ENCODE results near the gene SLC44A5.
"Not testable (repeated sequence)": the region's sequence is repeated elsewhere in the genome, so short reads cannot be mapped to it uniquely, and the experiment has no call there.

Gene SLC44A5

DNA sequence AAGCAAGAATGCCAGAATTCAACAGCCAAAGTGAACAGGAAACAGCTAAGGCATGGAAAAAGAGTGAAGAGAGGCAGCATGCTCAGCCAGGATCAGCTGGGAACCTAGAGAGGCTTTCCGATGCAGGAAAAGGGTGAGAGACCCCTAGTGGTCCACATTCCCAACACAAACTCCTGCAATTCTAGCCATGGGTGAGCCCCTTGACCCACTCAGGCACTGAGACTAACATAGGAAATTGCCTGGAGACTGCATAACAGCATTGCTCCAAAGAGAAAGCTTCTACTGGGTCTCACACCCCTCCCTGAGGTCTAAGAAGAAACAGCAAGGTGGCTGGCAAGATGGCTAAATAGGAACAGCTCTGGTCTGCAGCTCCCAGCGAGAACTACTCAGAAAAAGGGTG lies 353.5 kb downstream of the SLC44A5 start:
- Histone ChIP-seq H2AFZ (ENCODE audit: low read length) (peak overlapping the region; percentile 21), H3K4me3 (ENCODE audit: low read length in 2 of 2) (no peak overlapping the region), H2BK15ac (ENCODE audit: low read length) (no peak overlapping the region), H3K4me1 (ENCODE audit: control insufficient read depth in 2 of 2, insufficient read depth in 1 of 2, low read depth in 1 of 2, low read length in 2 of 2) (no peaks in the 10 kb centered on the region), H3K14ac (ENCODE audit: low read length) (no peak overlapping the region), H4K91ac (ENCODE audit: low read depth, low read length, poor library complexity) (no peak overlapping the region), H3K23ac (ENCODE audit: low read depth, low read length, poor library complexity) (no peak overlapping the region), H3K4ac (ENCODE audit: low read length) (no peak overlapping the region), H3K9ac (ENCODE audit: low read depth, low read length, poor library complexity) (no peak overlapping the region), H3K4me2 (ENCODE audit: insufficient read depth, low read length, poor library complexity, severe bottlenecking) (no peak overlapping the region), H2BK120ac (ENCODE audit: low read depth, low read length) (no peak overlapping the region), H2AK5ac (ENCODE audit: low read depth, low read length) (no peak overlapping the region), H3K27me3 (ENCODE audit: control insufficient read depth in 3 of 3, insufficient read depth in 3 of 3, low read depth in 1 of 3, low read length in 3 of 3) (no peaks in the 10 kb centered on the region), H3K36me3 (replicated peaks in 1 of 2; ENCODE audit: control insufficient read depth in 2 of 2, insufficient read depth in 2 of 2, low read length in 2 of 2) (no peaks in the 10 kb centered on the region), H2BK12ac (ENCODE audit: low read length) (no peak overlapping the region), H4K8ac (ENCODE audit: low read depth, low read length) (no peak overlapping the region), H2BK5ac (ENCODE audit: low read length) (no peak overlapping the region), H3K79me1 (ENCODE audit: low read depth, low read length) (no peaks in the 10 kb centered on the region), H3K18ac (ENCODE audit: low read length) (no peak overlapping the region), H3K27ac (replicated peaks; ENCODE audit: low read length) (no peak overlapping the region), H3K9me3 (replicated peaks in 1 of 2; ENCODE audit: control insufficient read depth in 2 of 2, insufficient read depth in 1 of 2, low read depth in 1 of 2, low read length in 2 of 2) (no peaks in the 10 kb centered on the region)
- DNase-seq (ENCODE audit: low spot score): no peak
- WGBS, 2 donors (ENCODE audit: extremely low coverage in 2 of 2, insufficient read length in 2 of 2, insufficient replicate concordance in 1 of 2): no CpG with 5 or more reads among the region's 2 CpGs

DNA sequence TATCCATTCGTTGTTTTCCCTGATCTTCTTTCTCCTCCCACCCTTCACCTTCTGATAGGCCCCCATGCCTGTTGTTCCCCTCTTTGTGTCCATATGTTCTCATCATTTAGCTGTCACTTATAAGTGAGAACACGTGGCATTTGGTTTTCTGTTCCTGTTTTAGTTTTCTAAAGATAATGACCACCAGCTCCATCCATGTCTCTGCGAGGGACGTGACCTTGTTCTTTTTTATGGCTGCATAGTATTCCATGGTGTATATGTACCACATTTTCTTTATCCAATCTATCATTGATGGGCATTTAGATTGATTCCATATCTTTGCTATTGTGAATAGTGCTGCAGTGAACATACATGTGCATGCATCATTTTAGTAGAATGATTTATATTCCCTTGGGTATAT lies 360.8 kb downstream of the SLC44A5 start:
- not testable (repeated sequence) for H2AK5ac ChIP-seq (ENCODE audit: low read depth, low read length); H3K4me2 ChIP-seq (ENCODE audit: insufficient read depth, low read length, poor library complexity, severe bottlenecking); H3K27me3 ChIP-seq (ENCODE audit: control insufficient read depth in 3 of 3, insufficient read depth in 3 of 3, low read depth in 1 of 3, low read length in 3 of 3); H3K4ac ChIP-seq (ENCODE audit: low read length); H2AFZ ChIP-seq (ENCODE audit: low read length); H3K4me3 ChIP-seq (ENCODE audit: low read length in 2 of 2); H3K4me1 ChIP-seq (ENCODE audit: control insufficient read depth in 2 of 2, insufficient read depth in 1 of 2, low read depth in 1 of 2, low read length in 2 of 2); H3K18ac ChIP-seq (ENCODE audit: low read length); H3K9ac ChIP-seq (ENCODE audit: low read depth, low read length, poor library complexity); H3K23ac ChIP-seq (ENCODE audit: low read depth, low read length, poor library complexity); H3K9me3 ChIP-seq (replicated peaks in 1 of 2; ENCODE audit: control insufficient read depth in 2 of 2, insufficient read depth in 1 of 2, low read depth in 1 of 2, low read length in 2 of 2); H4K91ac ChIP-seq (ENCODE audit: low read depth, low read length, poor library complexity); H4K8ac ChIP-seq (ENCODE audit: low read depth, low read length); DNase-seq (ENCODE audit: low spot score); H3K79me1 ChIP-seq (ENCODE audit: low read depth, low read length); H2BK12ac ChIP-seq (ENCODE audit: low read length); H2BK5ac ChIP-seq (ENCODE audit: low read length); H3K14ac ChIP-seq (ENCODE audit: low read length); H3K27ac ChIP-seq (replicated peaks; ENCODE audit: low read length); H3K36me3 ChIP-seq (replicated peaks in 1 of 2; ENCODE audit: control insufficient read depth in 2 of 2, insufficient read depth in 2 of 2, low read length in 2 of 2); H2BK15ac ChIP-seq (ENCODE audit: low read length); H2BK120ac ChIP-seq (ENCODE audit: low read depth, low read length)
- no CpG with 5 or more reads among the region's 4 CpGs for WGBS, 2 donors (ENCODE audit: extremely low coverage in 2 of 2, insufficient read length in 2 of 2, insufficient replicate concordance in 1 of 2)

DNA sequence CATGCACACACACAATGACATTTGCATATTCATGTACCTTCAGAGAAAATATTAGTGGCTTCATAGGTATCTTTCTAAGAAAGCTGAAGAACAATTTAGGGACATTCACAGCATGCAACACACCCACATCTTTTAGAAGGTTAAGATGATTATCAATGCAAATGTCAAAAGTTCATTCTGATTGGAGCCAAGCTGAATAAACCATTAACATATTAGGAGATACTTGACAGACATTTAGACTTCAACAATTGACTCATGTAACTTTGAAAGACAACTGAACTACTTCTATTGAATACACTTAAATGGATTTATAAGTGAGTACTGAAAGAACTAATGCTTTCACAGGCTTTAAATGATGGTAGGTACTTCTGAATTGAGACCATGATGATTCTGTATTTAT lies 365.7 kb downstream of the SLC44A5 start:
- H4K8ac ChIP-seq (ENCODE audit: low read depth, low read length): no peak overlapping the region
- no peaks in the 10 kb centered on the region for H3K79me1 ChIP-seq (ENCODE audit: low read depth, low read length)
- no peaks in the 10 kb centered on the region for H3K27me3 ChIP-seq (ENCODE audit: control insufficient read depth in 3 of 3, insufficient read depth in 3 of 3, low read depth in 1 of 3, low read length in 3 of 3)
- H4K91ac ChIP-seq (ENCODE audit: low read depth, low read length, poor library complexity): no peak overlapping the region
- no peak overlapping the region for H3K4ac ChIP-seq (ENCODE audit: low read length)
- no peak overlapping the region for H2BK120ac ChIP-seq (ENCODE audit: low read depth, low read length)
- H3K14ac ChIP-seq (ENCODE audit: low read length): no peak overlapping the region
- no peak overlapping the region for H3K23ac ChIP-seq (ENCODE audit: low read depth, low read length, poor library complexity)
- H3K9ac ChIP-seq (ENCODE audit: low read depth, low read length, poor library complexity): no peak overlapping the region
- H3K4me3 ChIP-seq (ENCODE audit: low read length in 2 of 2): no peak overlapping the region
- H2AFZ ChIP-seq (ENCODE audit: low read length): no peak overlapping the region
- no peak for DNase-seq (ENCODE audit: low spot score)
- no peak overlapping the region for H3K4me2 ChIP-seq (ENCODE audit: insufficient read depth, low read length, poor library complexity, severe bottlenecking)
- no peak overlapping the region for H2BK12ac ChIP-seq (ENCODE audit: low read length)
- no peak overlapping the region for H2AK5ac ChIP-seq (ENCODE audit: low read depth, low read length)
- H3K9me3 ChIP-seq (replicated peaks in 1 of 2; ENCODE audit: control insufficient read depth in 2 of 2, insufficient read depth in 1 of 2, low read depth in 1 of 2, low read length in 2 of 2): no peaks in the 10 kb centered on the region
- H2BK5ac ChIP-seq (ENCODE audit: low read length): no peak overlapping the region
- no peak overlapping the region for H3K27ac ChIP-seq (replicated peaks; ENCODE audit: low read length)
- H3K4me1 ChIP-seq (ENCODE audit: control insufficient read depth in 2 of 2, insufficient read depth in 1 of 2, low read depth in 1 of 2, low read length in 2 of 2): no peaks in the 10 kb centered on the region
- no peak overlapping the region for H3K18ac ChIP-seq (ENCODE audit: low read length)
- H2BK15ac ChIP-seq (ENCODE audit: low read length): no peak overlapping the region
- no peaks in the 10 kb centered on the region for H3K36me3 ChIP-seq (replicated peaks in 1 of 2; ENCODE audit: control insufficient read depth in 2 of 2, insufficient read depth in 2 of 2, low read length in 2 of 2)

DNA sequence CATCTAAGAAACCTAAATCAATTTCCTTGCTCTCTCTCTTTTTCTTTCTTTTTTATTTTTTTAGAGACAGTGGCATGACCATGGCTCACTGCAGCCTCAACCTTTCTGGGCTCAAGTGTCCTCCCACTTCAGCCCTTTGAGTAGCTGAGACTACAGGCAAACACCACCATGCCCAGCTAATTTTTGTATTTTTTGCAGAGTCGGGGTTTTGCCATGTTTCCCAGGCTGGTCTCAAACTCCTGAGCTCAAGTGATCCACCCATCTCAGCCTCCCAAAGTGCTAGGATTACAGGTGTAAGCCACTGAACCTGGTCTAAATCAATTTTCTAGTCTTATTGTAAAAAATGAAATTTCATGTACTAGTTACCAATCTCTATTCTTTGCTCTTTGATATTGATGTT lies 367.8 kb downstream of the SLC44A5 start:
- Histone ChIP-seq H3K9ac (ENCODE audit: low read depth, low read length, poor library complexity) (no peak overlapping the region), H3K23ac (ENCODE audit: low read depth, low read length, poor library complexity) (no peak overlapping the region), H2AFZ (ENCODE audit: low read length) (no peak overlapping the region), H3K4ac (ENCODE audit: low read length) (no peak overlapping the region), H3K79me1 (ENCODE audit: low read depth, low read length) (no peaks in the 10 kb centered on the region), H2AK5ac (ENCODE audit: low read depth, low read length) (no peak overlapping the region), H3K14ac (ENCODE audit: low read length) (no peak overlapping the region), H2BK5ac (ENCODE audit: low read length) (no peak overlapping the region), H3K18ac (ENCODE audit: low read length) (no peak overlapping the region), H4K91ac (ENCODE audit: low read depth, low read length, poor library complexity) (no peak overlapping the region), H4K8ac (ENCODE audit: low read depth, low read length) (no peak overlapping the region), H3K27me3 (ENCODE audit: control insufficient read depth in 3 of 3, insufficient read depth in 3 of 3, low read depth in 1 of 3, low read length in 3 of 3) (no peaks in the 10 kb centered on the region), H3K9me3 (replicated peaks in 1 of 2; ENCODE audit: control insufficient read depth in 2 of 2, insufficient read depth in 1 of 2, low read depth in 1 of 2, low read length in 2 of 2) (no peaks in the 10 kb centered on the region), H2BK120ac (ENCODE audit: low read depth, low read length) (no peak overlapping the region), H3K4me3 (ENCODE audit: low read length in 2 of 2) (no peak overlapping the region), H3K36me3 (replicated peaks in 1 of 2; ENCODE audit: control insufficient read depth in 2 of 2, insufficient read depth in 2 of 2, low read length in 2 of 2) (no peaks in the 10 kb centered on the region), H2BK12ac (ENCODE audit: low read length) (no peak overlapping the region), H3K4me2 (ENCODE audit: insufficient read depth, low read length, poor library complexity, severe bottlenecking) (no peak overlapping the region), H3K4me1 (ENCODE audit: control insufficient read depth in 2 of 2, insufficient read depth in 1 of 2, low read depth in 1 of 2, low read length in 2 of 2) (no peaks in the 10 kb centered on the region), H3K27ac (replicated peaks; ENCODE audit: low read length) (no peak overlapping the region), H2BK15ac (ENCODE audit: low read length) (no peak overlapping the region)
- no peak for DNase-seq (ENCODE audit: low spot score)
- WGBS, 2 donors (ENCODE audit: extremely low coverage in 2 of 2, insufficient read length in 2 of 2, insufficient replicate concordance in 1 of 2): no CpG with 5 or more reads among the region's 1 CpG
